ENCODE data around the gene OGFOD1. TPM values are rescaled to one million over a fixed set of nuclear protein-coding genes. Genes with fewer than 3 reads are reported as not detected.

Gene OGFOD1
- total and polyA plus RNA-seq, 2 of the 13 experiments (the other 11 are each of a cell fraction or from before 2014, with no cell fraction given) = 35.2 to 81.3 TPM

- TF ChIP-seq ZBED4 (CRISPR knock-in tag; IDR thresholded peaks at IDR 0.05; ENCODE audit: borderline replicate concordance) = no peak
- TF ChIP-seq IRF1 (CRISPR knock-in tag; IDR thresholded peaks at IDR 0.05; ENCODE audit: low read depth) = no peak
- TF ChIP-seq ZNF557 (CRISPR knock-in tag; IDR thresholded peaks at IDR 0.05) = no peak
- TF ChIP-seq ZNF101 (CRISPR knock-in tag; IDR thresholded peaks at IDR 0.05; ENCODE audit: borderline replicate concordance, low read depth) = no peak
- no peak for TF ChIP-seq TP53 (CRISPR knock-in tag; conservative IDR thresholded peaks at IDR 0.05)
- no peak for TF ChIP-seq POLR2AphosphoS2 (IDR thresholded peaks at IDR 0.05; ENCODE audit: low read depth, low read length)
- TF ChIP-seq CCAR2 (optimal IDR thresholded peaks at IDR 0.05; ENCODE audit: low read depth, low read length) = no peak
- no peak for TF ChIP-seq JDP2 (CRISPR knock-in tag; IDR thresholded peaks at IDR 0.05; ENCODE audit: borderline replicate concordance)
- no peak for TF ChIP-seq ZNF407 (CRISPR knock-in tag; IDR thresholded peaks at IDR 0.05; ENCODE audit: not compliant biosample characterization)
- TF ChIP-seq ZNF772 (CRISPR knock-in tag; IDR thresholded peaks at IDR 0.05) = no peak
- TF ChIP-seq ZNF30 (CRISPR knock-in tag; IDR thresholded peaks at IDR 0.05) = no peak
Observed at GRCh38 chr16:56513091-56513490, 61.7 kb downstream of the OGFOD1 start (continued).

All from HepG2 (cell line).